HG02870 (cell line): ENCODE measurements around the gene IGLL5.

Source experiments
- ATAC-seq: cut with Tn5 transposase; IDR thresholded peaks from one replicate; pipeline ENCODE4 v1.9.1; 2021; ENCODE audit warnings: mild to moderate bottlenecking, moderate library complexity; ENCODE audit not compliant: unreplicated experiment

Gene IGLL5

DNA sequence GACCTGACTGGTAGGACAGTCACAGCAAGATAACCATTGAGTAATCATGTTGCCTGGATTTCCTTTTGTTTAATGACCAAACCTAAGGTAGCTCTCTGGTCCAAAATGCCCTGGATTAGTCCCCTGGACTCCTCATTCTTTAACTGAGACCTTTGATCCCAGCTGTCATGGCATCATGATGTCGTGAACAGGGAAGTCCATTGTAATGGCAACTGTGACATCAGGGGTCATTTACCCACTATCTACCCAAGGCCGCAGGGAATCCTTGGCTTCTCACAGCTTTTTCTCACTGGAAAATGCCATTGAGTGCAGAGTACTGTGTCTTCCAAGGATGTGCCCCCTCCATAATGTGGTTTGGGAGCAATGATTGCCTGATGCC is 29.1 kb upstream of the IGLL5 start:
- no peak for ATAC-seq

DNA sequence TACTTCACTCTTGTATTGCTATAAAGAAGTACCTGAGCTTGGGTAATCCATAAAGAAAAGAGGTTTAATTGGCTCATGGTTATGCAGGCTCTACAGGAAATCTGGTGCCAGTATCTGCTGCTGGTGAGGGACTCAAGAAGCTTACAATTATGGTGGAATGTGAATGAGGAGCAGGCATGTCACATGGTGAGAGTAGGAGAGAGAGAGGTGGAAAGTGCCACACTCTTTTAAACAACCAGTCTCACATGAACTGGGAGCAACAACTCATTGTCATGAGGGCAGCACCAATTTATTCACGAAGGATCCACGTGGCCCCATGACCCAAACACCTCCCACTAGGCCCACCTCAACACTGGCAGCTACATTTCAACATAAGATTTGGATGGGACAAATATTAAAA is 24.6 kb upstream of the IGLL5 start:
- no peak for ATAC-seq

DNA sequence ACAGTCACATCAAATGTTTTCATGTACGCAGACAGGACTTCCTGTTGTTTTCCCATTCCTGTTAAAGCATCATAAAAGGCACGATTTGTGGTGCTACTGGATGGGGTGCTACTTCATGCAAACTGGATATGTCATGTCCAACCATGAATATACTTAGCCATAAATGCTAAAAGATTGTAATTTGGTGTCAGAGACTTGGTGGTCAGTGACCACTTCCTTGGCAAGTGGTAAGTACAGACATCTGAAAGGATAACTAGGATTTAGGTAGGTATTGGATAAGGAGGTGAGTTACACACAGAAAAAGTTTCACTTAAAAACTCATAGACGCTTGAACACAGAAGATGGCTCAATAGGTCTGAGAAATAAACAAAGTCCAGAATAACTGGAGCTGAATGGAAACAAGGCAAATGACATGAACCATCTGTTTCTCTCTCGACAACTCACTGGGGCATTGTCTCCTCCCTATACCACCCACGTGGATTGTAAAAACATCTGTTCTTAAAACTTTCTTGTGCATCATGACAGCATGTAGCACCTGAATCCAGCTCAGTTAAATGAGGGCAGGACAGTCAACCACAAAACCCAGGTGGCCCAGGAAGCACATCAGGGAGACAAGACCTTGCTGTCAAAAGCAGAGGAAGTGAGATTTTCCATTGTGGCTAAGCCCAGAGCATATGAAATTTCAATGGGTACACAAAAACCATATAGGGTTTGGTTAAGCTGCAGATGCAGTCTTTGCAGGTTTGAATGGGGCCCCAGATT is 22.1 kb upstream of the IGLL5 start:
- no peak for ATAC-seq

DNA sequence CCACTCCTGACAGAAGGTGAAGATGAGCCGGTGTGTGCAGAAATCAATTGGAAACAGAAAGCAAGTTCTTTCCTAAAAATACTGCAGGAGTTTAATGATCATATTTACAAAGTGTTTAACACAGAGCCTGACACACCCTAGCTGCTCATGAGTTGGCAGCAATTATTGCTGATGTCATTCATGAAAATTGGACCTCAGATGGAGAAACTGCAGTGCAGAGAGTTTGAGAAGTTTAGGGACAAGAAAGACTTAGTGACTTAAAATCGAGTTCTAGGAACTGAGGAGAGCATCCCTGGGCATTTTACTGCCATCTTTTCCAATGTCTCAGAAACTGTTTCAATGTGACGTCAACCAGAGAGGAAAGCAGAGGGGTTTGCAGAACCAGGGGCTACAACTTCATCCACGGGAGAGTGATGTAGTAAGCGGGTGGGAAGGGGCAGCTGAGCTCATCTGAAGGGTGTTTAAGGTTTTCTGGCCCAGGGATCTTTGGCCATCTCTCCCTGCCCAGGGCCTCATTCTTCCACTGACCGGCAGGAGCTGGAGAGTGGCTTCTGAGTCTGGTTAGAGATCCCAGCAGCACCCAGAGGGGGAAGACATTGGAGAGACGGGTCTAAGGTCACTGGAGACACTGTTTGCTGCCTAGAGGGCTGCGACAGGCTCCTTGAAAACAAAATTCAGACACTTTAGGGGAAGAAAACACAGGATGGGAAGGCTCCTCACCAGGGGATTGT is 21.1 kb upstream of the IGLL5 start:
- no peak for ATAC-seq

DNA sequence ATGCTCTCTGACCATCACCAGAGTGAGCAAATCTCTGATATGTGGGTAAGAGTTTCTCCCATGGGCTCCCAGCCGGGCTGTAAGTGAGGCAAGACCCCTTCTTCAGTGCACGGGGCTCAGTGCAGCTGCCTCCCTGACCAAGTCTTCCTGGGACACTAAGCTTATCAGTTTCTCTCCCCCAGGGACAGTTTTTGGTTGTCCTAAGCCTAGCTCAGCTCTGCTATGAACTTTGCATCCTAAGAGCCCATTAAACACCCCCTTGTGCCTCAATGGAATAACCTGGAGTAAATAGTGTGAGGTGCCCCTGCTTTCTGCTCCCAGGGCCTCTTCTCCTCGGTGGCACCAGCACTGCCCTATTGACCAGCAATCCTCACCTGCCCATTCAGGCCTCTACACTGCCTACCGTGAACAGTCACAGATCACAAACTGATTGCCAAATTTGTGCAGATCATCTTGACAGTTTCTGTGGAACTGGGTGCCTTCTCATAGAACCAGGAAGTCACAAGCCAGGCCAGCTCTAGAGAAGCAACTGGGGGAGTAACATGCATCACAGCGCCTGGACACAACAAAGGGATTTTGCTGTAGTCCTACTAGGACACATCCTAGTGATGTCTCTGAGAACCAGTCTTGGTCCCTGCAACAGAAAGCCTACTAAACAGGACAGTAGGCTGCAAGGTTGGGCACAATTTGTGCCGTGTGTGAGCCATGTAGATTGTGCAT is 19.5 kb upstream of the IGLL5 start:
- no peak for ATAC-seq

DNA sequence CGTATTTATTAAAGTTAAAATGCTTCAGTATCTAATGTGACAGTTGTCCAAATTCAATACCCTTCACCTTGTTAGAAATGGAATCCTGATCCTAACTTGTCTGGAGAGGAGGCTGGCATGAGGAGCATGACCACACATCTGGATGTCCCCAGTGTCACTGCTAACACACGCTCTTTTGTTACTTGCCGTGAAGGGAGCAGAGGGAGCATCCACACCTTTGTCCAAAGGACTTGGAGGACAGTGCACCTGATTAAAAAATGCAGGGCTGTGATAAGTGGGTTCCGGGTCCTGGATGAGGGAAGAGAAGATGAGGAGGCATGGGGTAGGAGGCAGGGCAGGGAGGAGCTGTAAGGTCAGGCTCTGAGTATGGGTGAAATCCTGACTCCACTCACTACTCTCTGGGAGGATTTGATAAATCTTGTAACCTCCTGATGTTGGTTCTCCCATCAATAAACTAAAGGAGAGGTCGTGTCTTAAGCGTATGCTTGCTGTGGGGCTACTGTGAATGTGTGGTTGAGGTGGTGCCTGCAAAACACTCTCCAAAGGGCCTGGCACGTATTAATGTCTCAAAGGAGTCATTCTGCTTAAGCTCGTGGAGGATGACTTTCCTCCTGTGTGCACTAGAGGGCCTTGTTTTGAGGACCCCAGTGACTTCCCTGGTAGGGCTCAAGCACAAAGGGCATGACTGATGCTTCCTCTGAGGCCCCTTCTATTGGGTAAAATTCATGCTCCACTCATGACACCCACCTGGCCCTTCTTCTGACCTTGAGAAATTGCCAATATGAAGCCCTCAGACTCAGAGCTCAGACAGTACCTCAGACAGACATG is 16.8 kb upstream of the IGLL5 start:
- ATAC-seq: no peak

DNA sequence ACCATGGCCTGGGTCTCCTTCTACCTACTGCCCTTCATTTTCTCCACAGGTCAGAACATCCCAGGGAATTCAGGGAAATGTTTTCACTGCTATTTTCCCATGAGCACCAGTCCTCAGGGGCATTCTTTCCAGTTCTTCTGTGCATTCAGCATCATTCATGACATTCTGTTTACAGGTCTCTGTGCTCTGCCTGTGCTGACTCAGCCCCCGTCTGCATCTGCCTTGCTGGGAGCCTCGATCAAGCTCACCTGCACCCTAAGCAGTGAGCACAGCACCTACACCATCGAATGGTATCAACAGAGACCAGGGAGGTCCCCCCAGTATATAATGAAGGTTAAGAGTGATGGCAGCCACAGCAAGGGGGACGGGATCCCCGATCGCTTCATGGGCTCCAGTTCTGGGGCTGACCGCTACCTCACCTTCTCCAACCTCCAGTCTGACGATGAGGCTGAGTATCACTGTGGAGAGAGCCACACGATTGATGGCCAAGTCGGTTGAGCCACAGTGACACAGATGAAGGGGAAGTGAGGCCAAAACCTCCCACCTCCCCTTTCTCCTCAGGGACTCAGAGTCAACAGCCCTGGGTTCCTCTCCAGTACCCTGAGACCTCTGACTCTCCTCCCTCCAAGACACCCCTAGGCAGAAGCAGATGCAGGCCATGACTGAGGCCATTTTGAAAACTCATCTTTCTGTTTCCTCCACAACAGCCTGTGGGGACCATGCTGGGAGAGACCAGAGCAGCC is 15.9 kb upstream of the IGLL5 start:
- ATAC-seq: no peak

DNA sequence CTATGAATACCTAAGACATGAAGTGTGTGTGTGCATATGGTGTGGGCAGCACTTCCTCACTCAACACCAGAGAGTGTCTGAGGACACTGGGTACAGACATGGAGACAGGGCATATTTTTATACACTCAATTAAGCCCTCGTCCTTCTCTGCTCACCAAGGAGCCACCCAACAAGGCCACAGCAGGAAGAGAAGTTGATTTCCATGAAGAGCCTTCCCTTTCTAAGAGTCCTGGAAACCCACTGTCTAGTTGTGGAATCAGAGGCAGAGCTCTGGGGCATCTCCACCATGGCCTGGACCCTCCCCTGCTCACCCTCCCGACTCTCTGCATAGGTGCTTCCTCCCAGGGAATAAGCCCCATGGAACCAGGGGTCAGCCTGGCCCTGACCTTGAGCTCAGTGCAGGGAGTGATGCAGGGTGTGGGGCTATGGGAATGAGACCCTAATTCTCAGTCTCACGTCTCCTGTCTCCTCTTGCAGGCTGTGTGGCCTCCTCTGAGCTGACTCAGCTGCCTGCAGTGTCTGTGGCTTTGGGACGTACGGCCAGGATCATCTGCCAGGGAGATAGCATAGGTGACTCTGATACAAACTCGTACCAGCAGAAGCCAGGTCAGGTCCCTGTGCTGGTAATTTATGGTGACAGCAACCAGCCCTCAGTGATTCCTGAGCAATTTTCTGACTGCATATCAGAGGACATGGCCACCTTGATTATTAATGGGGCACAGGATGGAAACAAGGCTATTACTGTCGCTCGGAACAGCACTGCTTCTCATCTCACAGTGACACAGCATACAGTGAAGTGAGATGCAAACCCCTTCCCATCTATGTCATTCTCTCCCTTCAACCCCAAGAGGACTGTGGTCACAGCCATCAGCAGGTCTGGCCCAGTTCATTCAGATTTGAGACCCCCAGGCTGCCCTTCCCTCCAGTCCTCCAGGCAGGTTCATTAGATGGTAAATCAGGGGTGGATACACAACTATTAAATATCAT is 14.6 kb upstream of the IGLL5 start:
- no peak for ATAC-seq

DNA sequence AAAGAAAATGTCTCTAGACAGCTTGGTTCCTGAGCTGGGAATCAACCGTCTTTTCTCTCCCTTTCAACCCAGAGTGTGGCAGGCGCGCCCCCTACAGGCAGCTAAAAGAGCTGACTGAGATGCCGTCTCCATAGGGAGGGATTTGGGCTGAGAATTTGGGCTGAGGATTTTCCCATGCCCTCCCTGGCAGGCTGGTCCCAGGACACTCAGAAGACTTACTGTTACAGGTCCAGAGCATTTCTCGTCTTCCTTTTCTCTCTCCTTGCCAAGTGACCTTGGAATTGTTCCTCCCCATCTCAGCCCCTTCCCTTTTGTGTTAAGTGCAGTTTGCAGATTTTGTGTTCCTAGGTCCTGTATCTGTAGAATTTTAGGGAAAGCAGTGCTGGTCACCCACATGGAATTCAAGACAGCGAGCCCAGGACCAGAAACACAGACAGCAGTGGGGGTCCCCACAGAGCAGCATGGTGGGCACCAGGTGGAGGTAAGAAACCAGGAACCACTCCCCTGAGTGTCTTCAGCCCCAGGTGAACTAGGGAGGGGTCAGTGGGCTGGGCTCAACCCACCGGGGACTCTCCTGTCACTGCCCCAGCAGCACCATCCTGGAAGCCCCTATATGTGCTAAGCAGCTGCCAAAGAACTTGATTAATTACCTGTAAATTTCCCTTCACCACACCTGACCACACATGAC is 9.9 kb upstream of the IGLL5 start:
- no peak for ATAC-seq

DNA sequence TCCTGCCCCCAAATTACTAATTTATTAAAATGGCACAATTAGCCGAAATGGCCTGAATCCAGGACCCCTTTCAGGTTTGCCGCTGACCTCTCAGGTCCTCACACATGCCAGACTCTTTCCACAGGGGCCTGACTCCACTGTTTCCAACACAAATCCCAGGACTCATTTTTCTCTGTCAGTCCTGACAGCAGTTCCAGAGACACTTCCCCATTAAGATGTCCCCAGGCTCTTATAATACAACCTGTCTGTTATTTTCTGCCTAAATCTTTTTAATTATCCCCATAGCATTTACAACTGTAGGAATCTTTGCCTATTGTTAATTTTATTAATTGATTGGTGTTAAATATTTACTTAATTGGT is 9.4 kb upstream of the IGLL5 start:
- no peak for ATAC-seq

DNA sequence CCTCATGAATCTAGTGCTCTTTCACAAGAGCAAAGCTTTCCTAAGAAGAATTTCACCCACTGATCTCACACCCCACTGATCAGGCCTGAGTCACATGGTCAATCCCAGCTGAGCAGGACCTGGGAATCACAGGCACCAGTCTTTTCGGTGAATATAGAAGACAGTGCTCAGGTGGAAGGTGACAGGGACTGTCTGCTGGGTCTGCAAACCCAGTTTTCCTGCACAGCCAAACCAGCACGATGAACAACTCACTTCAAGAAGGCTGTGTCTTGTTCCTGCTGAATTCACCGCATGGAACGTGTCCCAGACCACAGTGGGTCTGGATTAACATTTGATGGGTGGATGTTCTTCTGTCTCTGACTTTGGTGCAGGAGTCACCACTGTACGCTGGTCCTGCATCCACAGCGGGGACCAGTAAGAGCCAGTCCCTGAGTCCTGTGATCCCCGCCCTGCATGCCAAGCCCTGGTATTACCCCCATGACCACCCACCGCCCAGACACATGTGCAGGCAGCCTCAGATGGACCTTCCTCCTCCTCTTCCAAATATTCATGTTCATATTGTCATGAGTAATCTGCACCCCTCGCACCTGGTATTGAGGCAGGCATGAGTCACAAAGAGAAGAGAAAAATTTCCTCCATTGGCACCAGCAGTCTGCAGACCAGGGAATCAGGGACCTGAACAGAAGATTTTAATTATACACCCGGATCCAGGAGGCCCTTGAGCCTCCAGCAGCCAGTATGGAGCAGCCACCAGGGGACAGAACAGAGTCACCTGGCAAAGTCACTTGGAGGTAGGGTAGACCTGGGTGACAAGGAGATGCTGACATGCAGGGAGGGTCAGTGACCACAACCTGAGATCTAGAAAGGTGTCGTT is 8.6 kb upstream of the IGLL5 start:
- ATAC-seq: no peak

DNA sequence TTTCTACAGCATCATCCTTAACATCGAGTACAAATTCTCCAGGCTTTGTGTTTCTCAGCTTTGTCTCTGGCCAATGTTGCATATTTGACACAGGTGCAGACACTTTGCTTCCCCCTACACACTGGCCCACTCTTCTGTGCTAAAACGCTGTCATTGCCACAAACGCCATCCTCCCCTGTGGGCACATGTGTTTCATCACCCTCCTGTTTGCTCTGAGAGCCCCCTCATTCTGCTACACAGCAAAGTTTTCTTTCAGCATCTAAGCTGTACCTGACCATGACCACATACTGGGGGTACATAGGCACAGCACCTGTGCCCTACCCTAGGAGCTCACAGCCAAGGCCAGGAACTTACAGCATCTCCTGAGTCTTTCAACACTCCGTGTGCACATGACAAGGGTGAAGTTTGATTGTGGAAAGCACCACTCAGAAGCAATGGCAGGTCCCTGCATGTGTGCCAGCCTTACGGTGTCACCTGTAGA is 7.9 kb upstream of the IGLL5 start:
- no peak for ATAC-seq

DNA sequence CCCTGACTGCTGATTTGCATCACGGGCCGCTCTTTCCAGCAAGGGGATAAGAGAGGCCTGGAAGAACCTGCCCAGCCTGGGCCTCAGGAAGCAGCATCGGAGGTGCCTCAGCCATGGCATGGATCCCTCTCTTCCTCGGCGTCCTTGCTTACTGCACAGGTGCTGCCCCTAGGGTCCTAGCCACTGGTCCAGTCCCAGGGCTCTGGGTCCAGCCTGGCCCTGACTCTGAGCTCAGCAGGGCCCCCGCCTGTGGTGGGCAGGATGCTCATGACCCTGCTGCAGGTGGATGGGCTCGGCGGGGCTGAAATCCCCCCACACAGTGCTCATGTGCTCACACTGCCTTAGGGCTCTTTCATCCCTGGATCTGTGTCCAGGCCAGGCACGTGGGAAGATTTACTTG is 7.0 kb upstream of the IGLL5 start:
- no peak for ATAC-seq

DNA sequence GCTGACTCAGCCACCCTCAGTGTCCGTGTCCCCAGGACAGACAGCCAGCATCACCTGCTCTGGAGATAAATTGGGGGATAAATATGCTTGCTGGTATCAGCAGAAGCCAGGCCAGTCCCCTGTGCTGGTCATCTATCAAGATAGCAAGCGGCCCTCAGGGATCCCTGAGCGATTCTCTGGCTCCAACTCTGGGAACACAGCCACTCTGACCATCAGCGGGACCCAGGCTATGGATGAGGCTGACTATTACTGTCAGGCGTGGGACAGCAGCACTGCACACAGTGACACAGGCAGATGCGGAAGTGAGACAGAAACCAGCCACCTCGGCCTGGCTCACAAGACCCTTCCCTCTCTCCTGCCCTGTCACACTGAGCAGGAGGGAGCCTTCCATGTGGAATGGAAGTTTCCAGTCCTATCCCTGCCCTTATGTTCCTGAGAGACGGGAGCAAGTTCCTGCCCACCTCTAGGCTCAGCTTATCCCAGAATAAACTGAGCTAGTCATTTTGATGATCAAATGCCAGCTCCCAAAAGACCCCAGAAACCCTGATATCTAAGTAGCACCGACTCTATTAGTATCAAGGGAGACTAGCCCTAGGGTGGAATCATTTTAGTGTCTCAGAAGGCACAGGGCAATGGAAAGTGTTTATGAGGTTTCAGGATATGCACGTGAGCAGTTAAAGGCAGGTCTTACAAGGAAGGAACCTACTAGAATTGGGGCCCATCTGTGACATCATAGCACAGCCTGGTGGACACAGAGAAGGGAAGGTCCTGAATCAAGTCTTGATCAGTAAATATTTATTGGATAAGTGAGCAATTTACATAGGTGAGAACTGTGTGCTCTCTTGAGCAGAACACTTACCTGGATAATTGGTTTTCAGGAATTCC is 6.3 kb upstream of the IGLL5 start:
- no peak for ATAC-seq

DNA sequence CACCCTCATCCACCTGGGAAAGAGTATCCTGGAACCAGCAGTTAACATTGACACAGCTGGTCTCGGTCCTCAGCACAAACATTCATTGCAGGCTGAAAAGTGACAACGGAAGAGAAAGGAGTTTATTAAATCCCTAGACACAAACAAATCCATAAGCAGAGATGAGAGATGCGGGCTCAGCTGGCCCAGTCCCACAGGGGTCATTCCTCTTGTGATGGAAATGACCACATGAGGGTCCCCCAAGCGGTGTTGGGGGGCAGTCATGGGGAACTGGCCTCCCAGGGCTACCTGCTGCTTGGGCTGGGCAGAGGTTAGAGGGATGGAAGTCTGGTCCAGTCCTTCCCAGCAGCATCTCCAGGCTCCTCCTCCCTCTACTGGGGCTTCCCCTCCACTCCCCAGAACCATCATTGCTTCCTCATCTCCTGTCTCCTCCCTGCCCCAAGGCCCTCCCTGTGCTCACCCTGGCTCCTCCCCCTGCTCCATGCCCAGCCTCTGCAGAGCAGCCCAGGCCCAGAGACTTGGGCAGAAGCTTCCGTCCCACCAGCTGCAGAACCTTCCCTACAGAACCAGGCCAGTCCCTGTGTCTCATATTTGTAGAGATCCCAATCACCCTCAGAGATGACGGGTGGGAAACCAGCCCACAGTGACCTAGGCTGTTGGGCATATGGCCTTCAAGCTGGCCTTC is 5.4 kb upstream of the IGLL5 start:
- no peak for ATAC-seq

DNA sequence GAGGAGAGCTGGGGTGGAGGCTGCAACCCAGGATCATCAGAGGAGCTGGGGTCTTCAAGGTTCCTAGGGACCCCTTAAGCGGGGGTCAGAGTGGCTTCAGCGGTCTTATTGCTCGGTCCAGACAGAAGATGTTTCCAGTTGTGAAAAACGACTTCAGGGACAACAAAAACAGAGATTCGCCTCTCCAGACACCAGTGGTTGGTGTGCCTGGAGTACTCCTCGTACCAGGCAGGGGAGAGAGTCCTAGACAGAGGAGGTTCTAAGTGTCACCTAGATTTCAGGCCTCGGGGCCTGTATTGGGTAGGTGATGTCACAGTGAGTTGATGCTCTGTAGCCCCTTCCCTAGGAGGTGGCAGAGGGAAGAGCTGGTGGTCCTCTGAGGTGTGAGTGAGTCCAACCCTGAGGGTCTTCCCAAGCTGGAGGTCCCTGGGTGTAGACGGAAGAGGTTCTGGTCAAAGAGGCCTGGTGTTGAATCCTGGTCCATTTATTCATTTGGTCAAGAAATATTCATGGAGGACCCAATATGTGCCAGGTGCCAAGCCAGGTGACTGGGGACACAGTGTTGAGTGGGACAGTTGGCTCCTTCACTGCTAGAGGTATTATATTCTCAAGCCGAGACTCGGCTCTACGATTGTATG is 4.4 kb upstream of the IGLL5 start:
- no peak for ATAC-seq
